ENCODE measurements around the gene NFIA. TPM values are rescaled to one million over a fixed set of nuclear protein-coding genes. Genes with fewer than 3 reads are reported as not detected.

NFIA gene
- total RNA-seq, 1 donor from 2014 or later: 9.3 TPM

- no peak for DNase-seq (ENCODE audit: low read depth, low spot score)
These were observed 399.9 kb downstream of the NFIA start for GRCh38 chr1:61482170-61482734.

GRCh38 chr1:61486783-61487536 lies 404.6 kb downstream of the NFIA start:
- DNase-seq (ENCODE audit: low read depth, low spot score): no peak

GRCh38 chr1:61487801-61488200 lies 405.4 kb downstream of the NFIA start:
- DNase-seq (ENCODE audit: low read depth, low spot score): no peak

GRCh38 chr1:61490924-61491323 lies 408.6 kb downstream of the NFIA start:
- DNase-seq (ENCODE audit: low read depth, low spot score): no peak

GRCh38 chr1:61491497-61491896 lies 409.1 kb downstream of the NFIA start:
- DNase-seq (ENCODE audit: low read depth, low spot score): no peak

- no peak for DNase-seq (ENCODE audit: low read depth, low spot score)
These were observed 411.6 kb downstream of the NFIA start for GRCh38 chr1:61494000-61494399.

GRCh38 chr1:61496501-61496900 lies 414.1 kb downstream of the NFIA start:
- DNase-seq (ENCODE audit: low read depth, low spot score): peak; percentile 1

- DNase-seq (ENCODE audit: low read depth, low spot score): no peak
These were observed 414.7 kb downstream of the NFIA start for GRCh38 chr1:61497013-61497412.

GRCh38 chr1:61498342-61498741 lies 416.0 kb downstream of the NFIA start:
- DNase-seq (ENCODE audit: low read depth, low spot score): no peak

GRCh38 chr1:61501971-61502916 lies 419.9 kb downstream of the NFIA start:
- no peak for DNase-seq (ENCODE audit: low read depth, low spot score)

- DNase-seq (ENCODE audit: low read depth, low spot score): no peak
These were observed 421.9 kb downstream of the NFIA start for GRCh38 chr1:61504305-61504704.

GRCh38 chr1:61504852-61505390 lies 422.6 kb downstream of the NFIA start:
- DNase-seq (ENCODE audit: low read depth, low spot score): no peak

- DNase-seq (ENCODE audit: low read depth, low spot score): no peak
These were observed 423.9 kb downstream of the NFIA start for GRCh38 chr1:61506236-61506635.

GRCh38 chr1:61506944-61507500 lies 424.7 kb downstream of the NFIA start:
- no peak for DNase-seq (ENCODE audit: low read depth, low spot score)

All from pulmonary artery endothelial cell (primary cell).